PC-9 (cell line): ENCODE data around the gene OGFOD1. TPM values are rescaled to one million over a fixed set of nuclear protein-coding genes. Genes with fewer than 3 reads are reported as not detected.
"Not testable (repeated sequence)": the region's sequence is repeated elsewhere in the genome, so short reads cannot be mapped to it uniquely, and the experiment has no call there.

Experiments used
- BruUV-seq: library from RNA; stranded (reverse); fragments of 400-500 nt; replicated peaks from 2 replicates; lab custom pipeline; 2021; lab: Mats Ljungman, UMichigan
- CTCF ChIA-PET: fragments of 300-600 bp; sonication (Branson Sonifier 250); formaldehyde crosslinking; loops from one replicate; lab custom pipeline; 2022; ENCODE audit warnings: antibody characterized with exemption; lab: Charles Lee
- POLR2A ChIA-PET: fragments of 300-600 bp; sonication (Branson Sonifier 250); formaldehyde crosslinking; loops from one replicate; lab custom pipeline; 2022; ENCODE audit warnings: antibody characterized with exemption; ENCODE audit not compliant: unreplicated experiment; lab: Charles Lee
- DNase-seq, 2 experiments: peaks; one replicate each; pipeline versions ENCODE4 v3.0.0 to v3.0.0-alpha.2; 2015 to 2022; ENCODE audit warnings: mixed read lengths in 1 of 2
- H2AFZ ChIP-seq: fragments of 200-600 bp; sonication (generic); 2 replicates; pipeline ENCODE4 v1.8.1; 2017; ENCODE audit warnings: antibody characterized with exemption
- H3F3A ChIP-seq: fragments of 200-600 bp; sonication (generic); 2 replicates; pipeline ENCODE4 v1.8.1; 2017; ENCODE audit warnings: antibody characterized with exemption, mild to moderate bottlenecking, low read depth; ENCODE audit not compliant: insufficient read depth
- H3K27ac ChIP-seq: fragments of 200-600 bp; sonication (generic); 2 replicates; pipeline ENCODE4 v1.6.1; 2016; ENCODE audit warnings: mixed run types
- H3K27me3 ChIP-seq: fragments of 200-600 bp; sonication (generic); 2 replicates; pipeline ENCODE4 v1.6.1; 2016; ENCODE audit warnings: low read depth, mixed run types; ENCODE audit not compliant: insufficient read depth
- H3K36me3 ChIP-seq: fragments of 200-600 bp; sonication (generic); 2 replicates; pipeline ENCODE4 v1.6.1; 2016; ENCODE audit warnings: low read depth, mixed run types
- H3K4me1 ChIP-seq: fragments of 200-600 bp; sonication (generic); replicated peaks from 2 replicates; pipeline ENCODE4 v1.6.1; 2016; ENCODE audit warnings: mixed run types; ENCODE audit not compliant: insufficient read depth
- H3K4me2 ChIP-seq: fragments of 200-600 bp; sonication (generic); 2 replicates; pipeline ENCODE4 v1.6.1; 2017; ENCODE audit warnings: mixed run types
- H3K4me3 ChIP-seq: fragments of 200-600 bp; sonication (generic); 2 replicates; pipeline ENCODE4 v1.6.1; 2016; ENCODE audit warnings: mixed run types
- H3K79me2 ChIP-seq: fragments of 200-600 bp; sonication (generic); 2 replicates; pipeline ENCODE4 v1.6.1; 2017; ENCODE audit warnings: low read depth, mixed run types
- H3K9me2 ChIP-seq: fragments of 200-600 bp; sonication (generic); 2 replicates; pipeline ENCODE4 v1.8.1; 2017; ENCODE audit warnings: mild to moderate bottlenecking; ENCODE audit not compliant: insufficient read depth
- H3K9me3 ChIP-seq: fragments of 200-600 bp; sonication (generic); 2 replicates; pipeline ENCODE4 v1.8.1; 2016; ENCODE audit warnings: low read depth; ENCODE audit not compliant: insufficient read depth
- H4K20me1 ChIP-seq: fragments of 200-600 bp; sonication (generic); 2 replicates; pipeline ENCODE4 v1.8.1; 2017; ENCODE audit not compliant: insufficient read depth
- EZH2 ChIP-seq: fragments of 200-600 bp; sonication (generic); IDR thresholded peaks from 2 replicates; pipeline ENCODE4 v1.8.0; 2017; ENCODE audit warnings: antibody characterized with exemption, low read depth
- intact Hi-C: fragments of 100-400 bp; cut with micrococcal nuclease; formaldehyde crosslinking; loops from one replicate; pipeline ENCODE4 v1.10.0; 2022; ENCODE audit not compliant: unreplicated experiment
- total RNA-seq: library from RNA; stranded (reverse); gene quantifications from 2 replicates; pipeline ENCODE4 v1.2.3, GENCODE V29; 2021
- TF ChIP-seq, protein P1 (sequence below): fragments of 200-600 bp; sonication (generic); conservative IDR thresholded peaks from 2 replicates; pipeline ENCODE4 v1.6.1; 2017; ENCODE audit warnings: mixed run types, antibody characterized with exemption, mild to moderate bottlenecking, moderate library complexity

OGFOD1 gene
- total RNA-seq, 1 experiment from 2014 or later: 30.0 TPM

DNA sequence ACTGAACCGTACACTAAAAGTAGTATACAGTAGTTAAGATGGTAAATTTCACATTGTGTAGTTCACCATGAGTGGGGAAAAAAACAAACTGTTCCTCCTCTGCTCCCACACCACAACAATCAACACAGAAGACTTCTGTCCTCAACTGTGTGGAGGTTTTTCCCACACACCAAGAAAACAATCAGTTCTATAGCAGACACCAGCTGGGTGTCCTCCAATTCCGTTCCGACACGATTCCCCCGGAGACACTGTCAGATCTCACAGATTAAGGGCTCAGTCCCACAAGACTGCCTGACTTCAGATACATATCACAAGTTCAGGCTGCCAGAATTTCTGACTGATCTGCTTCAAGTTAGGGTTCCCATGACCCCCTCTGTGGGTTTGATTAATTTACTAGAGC, 36.7 kb downstream of the OGFOD1 start:
- Histone ChIP-seq H3K4me3 (no peak overlapping the region), H3K36me3 (peaks cover 16% of the 10 kb centered on the region; the same call in 1 of the 2 replicates), H3K4me2 (no peak overlapping the region), H3K9me2 (no peaks in the 10 kb centered on the region), H3K79me2 (no peaks in the 10 kb centered on the region), H2AFZ (no peak overlapping the region), H3K27ac (no peak overlapping the region), H3F3A (0 out of 2 replicates have a peak, but pooled peaks cover 4% of the 10 kb centered on the region), H3K9me3 (no peaks in the 10 kb centered on the region), H4K20me1 (no peaks in the 10 kb centered on the region), H3K27me3 (no peaks in the 10 kb centered on the region), H3K4me1 (no peaks in the 10 kb centered on the region)
- ChIA-PET POLR2A (no interaction called here), CTCF (no interaction called here)
- TF ChIP-seq EZH2: no peak
- TF ChIP-seq, protein P1, sequence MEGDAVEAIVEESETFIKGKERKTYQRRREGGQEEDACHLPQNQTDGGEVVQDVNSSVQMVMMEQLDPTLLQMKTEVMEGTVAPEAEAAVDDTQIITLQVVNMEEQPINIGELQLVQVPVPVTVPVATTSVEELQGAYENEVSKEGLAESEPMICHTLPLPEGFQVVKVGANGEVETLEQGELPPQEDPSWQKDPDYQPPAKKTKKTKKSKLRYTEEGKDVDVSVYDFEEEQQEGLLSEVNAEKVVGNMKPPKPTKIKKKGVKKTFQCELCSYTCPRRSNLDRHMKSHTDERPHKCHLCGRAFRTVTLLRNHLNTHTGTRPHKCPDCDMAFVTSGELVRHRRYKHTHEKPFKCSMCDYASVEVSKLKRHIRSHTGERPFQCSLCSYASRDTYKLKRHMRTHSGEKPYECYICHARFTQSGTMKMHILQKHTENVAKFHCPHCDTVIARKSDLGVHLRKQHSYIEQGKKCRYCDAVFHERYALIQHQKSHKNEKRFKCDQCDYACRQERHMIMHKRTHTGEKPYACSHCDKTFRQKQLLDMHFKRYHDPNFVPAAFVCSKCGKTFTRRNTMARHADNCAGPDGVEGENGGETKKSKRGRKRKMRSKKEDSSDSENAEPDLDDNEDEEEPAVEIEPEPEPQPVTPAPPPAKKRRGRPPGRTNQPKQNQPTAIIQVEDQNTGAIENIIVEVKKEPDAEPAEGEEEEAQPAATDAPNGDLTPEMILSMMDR: no peak
- intact Hi-C loops: no loop called here
- no peak for DNase-seq
- BruUV-seq: no TSS peak

GRCh38 chr16:56488868-56489267, 37.5 kb downstream of the OGFOD1 start:
- BruUV-seq, H4K20me1 ChIP-seq, H3F3A ChIP-seq, H3K9me2 ChIP-seq, H3K4me1 ChIP-seq, H3K79me2 ChIP-seq, DNase-seq, H3K27ac ChIP-seq, H3K27me3 ChIP-seq, H2AFZ ChIP-seq, CTCF ChIA-PET, H3K4me2 ChIP-seq, H3K9me3 ChIP-seq, H3K4me3 ChIP-seq, intact Hi-C loops, POLR2A ChIA-PET: not testable (repeated sequence)
- H3K36me3 ChIP-seq: peaks cover 16% of the 10 kb centered on the region; the same call in 1 of the 2 replicates

DNA sequence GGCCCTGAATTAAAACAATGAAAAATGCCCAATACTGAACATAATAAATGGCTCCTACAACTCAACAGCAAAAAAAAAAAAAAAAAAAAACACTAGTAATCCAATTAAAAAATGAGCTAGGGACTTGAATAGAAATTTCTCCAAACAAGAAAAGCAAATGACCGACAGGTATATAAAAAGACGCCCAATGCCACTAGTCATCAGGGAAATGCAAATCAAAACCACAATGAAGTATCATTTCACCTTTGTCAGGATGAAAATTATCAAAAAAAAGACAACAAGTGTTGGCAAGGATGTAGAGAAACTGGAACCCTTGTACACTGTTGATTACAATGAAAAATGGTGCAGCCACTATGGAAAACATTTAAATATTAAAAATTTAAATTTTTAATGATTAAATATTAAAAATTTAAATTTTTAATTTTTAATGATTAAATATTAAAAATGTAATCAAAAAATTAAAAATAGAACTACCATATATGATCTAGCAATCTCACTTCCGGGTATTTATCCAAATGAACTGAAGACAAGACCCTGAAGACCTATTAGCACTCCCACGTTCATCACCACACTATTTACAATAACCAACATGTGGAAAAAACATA, 40.4 kb downstream of the OGFOD1 start:
- H3K9me2 ChIP-seq: no peaks in the 10 kb centered on the region
- DNase-seq: no peak
- CTCF ChIA-PET: no interaction called here
- POLR2A ChIA-PET: no interaction called here
- TF ChIP-seq, protein P1: no peak
- TF ChIP-seq EZH2: no peak
- 0 out of 2 replicates have a peak, but pooled peaks cover 4% of the 10 kb centered on the region for H3F3A ChIP-seq
- H3K36me3 ChIP-seq: peaks cover 19% of the 10 kb centered on the region
- no peak overlapping the region for H2AFZ ChIP-seq
- no peaks in the 10 kb centered on the region for H4K20me1 ChIP-seq
- H3K4me3 ChIP-seq: no peak overlapping the region
- no TSS peak for BruUV-seq
- H3K27me3 ChIP-seq: no peaks in the 10 kb centered on the region
- no peaks in the 10 kb centered on the region for H3K9me3 ChIP-seq
- intact Hi-C loops: no loop called here
- H3K79me2 ChIP-seq: no peaks in the 10 kb centered on the region
- H3K4me2 ChIP-seq: no peak overlapping the region
- no peaks in the 10 kb centered on the region for H3K4me1 ChIP-seq
- H3K27ac ChIP-seq: no peak overlapping the region
